ENCODE results near the gene SPATA45.
"Not testable (repeated sequence)": the region's sequence is repeated elsewhere in the genome, so short reads cannot be mapped to it uniquely, and the experiment has no call there.

GRCh38 chr1:212863345-212863744 is 15.9 kb upstream of the SPATA45 start:
- not testable (repeated sequence) for TF ChIP-seq CTCF, POLR2A (IDR thresholded peaks at IDR 0.05)
